H9 (cell line): ENCODE results near the gene SPSB2. TPM values are rescaled to one million over a fixed set of nuclear protein-coding genes. Genes with fewer than 3 reads are reported as not detected.

Experiments used
- DNase-seq: peaks from one replicate; pipeline ENCODE4 v3.0.0-alpha.2; 2017
- H2AFZ ChIP-seq: one replicate; pipeline ENCODE4 v1.6.1; 2013; ENCODE audit warnings: mild to moderate bottlenecking, low read length, control low read depth, moderate library complexity
- H2AK5ac ChIP-seq: 2 replicates; pipeline ENCODE4 v1.6.1; 2013; ENCODE audit warnings: low read length, control low read depth, mixed read lengths; ENCODE audit not compliant: insufficient read length
- H2BK120ac ChIP-seq: one replicate; pipeline ENCODE4 v1.6.1; 2013; ENCODE audit warnings: low read depth, mild to moderate bottlenecking, low read length, control low read depth, inconsistent platforms; ENCODE audit not compliant: poor library complexity, severe bottlenecking
- H2BK12ac ChIP-seq: 2 replicates; pipeline ENCODE4 v1.6.1; 2013; ENCODE audit warnings: low read length, control low read depth, mixed read lengths, low read depth; ENCODE audit not compliant: insufficient read length
- H2BK15ac ChIP-seq: 2 replicates; pipeline ENCODE4 v1.6.1; 2013; ENCODE audit warnings: low read depth, low read length, control low read depth
- H2BK20ac ChIP-seq: one replicate; pipeline ENCODE4 v1.6.1; 2013; ENCODE audit warnings: low read depth, mild to moderate bottlenecking, low read length, control low read depth, inconsistent platforms; ENCODE audit not compliant: poor library complexity, severe bottlenecking
- H2BK5ac ChIP-seq: 2 replicates; pipeline ENCODE4 v1.6.1; 2013; ENCODE audit warnings: low read length, control low read depth, mixed read lengths; ENCODE audit not compliant: insufficient read length
- H3K14ac ChIP-seq: 2 replicates; pipeline ENCODE4 v1.6.1; 2013; ENCODE audit warnings: low read length, control low read depth; ENCODE audit not compliant: insufficient read depth
- H3K18ac ChIP-seq: 2 replicates; pipeline ENCODE4 v1.6.1; 2013; ENCODE audit warnings: low read depth, mild to moderate bottlenecking, mixed read lengths, low read length, control low read depth; ENCODE audit not compliant: insufficient read length
- H3K23ac ChIP-seq: 2 replicates; pipeline ENCODE4 v1.6.1; 2013; ENCODE audit warnings: low read length, control low read depth, mixed read lengths, low read depth; ENCODE audit not compliant: insufficient read length
- H3K23me2 ChIP-seq: 2 replicates; pipeline ENCODE4 v1.6.1; 2013; ENCODE audit warnings: low read depth, mild to moderate bottlenecking, mixed read lengths, low read length, control low read depth; ENCODE audit not compliant: insufficient read length, poor library complexity, severe bottlenecking
- H3K27ac ChIP-seq: 2 replicates; pipeline ENCODE4 v1.5.1; 2013; ENCODE audit warnings: low read length, control low read depth, mixed read lengths, low read depth; ENCODE audit not compliant: insufficient read length
- H3K27me3 ChIP-seq: 2 replicates; pipeline ENCODE4 v1.6.1; 2013; ENCODE audit warnings: low read length, control low read depth, inconsistent platforms; ENCODE audit not compliant: insufficient read depth
- H3K4ac ChIP-seq: 2 replicates; pipeline ENCODE4 v1.6.1; 2013; ENCODE audit warnings: low read depth, mild to moderate bottlenecking, control low read depth, inconsistent platforms, low read length, moderate library complexity
- H3K4me1 ChIP-seq: 2 replicates; pipeline ENCODE4 v1.6.1; 2013; ENCODE audit warnings: low read length, control low read depth, inconsistent platforms; ENCODE audit not compliant: insufficient read depth
- H3K4me2 ChIP-seq: 2 replicates; pipeline ENCODE4 v1.6.1; 2013; ENCODE audit warnings: low read length, control low read depth, mixed read lengths; ENCODE audit not compliant: insufficient read length, insufficient read depth
- H3K56ac ChIP-seq: 2 replicates; pipeline ENCODE4 v1.6.1; 2013; ENCODE audit warnings: low read depth, mild to moderate bottlenecking, mixed read lengths, low read length, control low read depth; ENCODE audit not compliant: insufficient read length
- H3K79me1 ChIP-seq: 2 replicates; pipeline ENCODE4 v1.6.1; 2013; ENCODE audit warnings: low read depth, mild to moderate bottlenecking, moderate library complexity, low read length, control low read depth, inconsistent platforms; ENCODE audit not compliant: insufficient read depth, poor library complexity, severe bottlenecking
- H3K79me2 ChIP-seq: 2 replicates; pipeline ENCODE4 v1.6.1; 2013; ENCODE audit warnings: low read length, control low read depth, inconsistent platforms; ENCODE audit not compliant: insufficient read depth
- H3K9ac ChIP-seq: 2 replicates; pipeline ENCODE4 v1.6.1; 2013; ENCODE audit warnings: low read length, control low read depth, mixed read lengths; ENCODE audit not compliant: insufficient read length; ENCODE audit errors: extremely low read depth
- H3K9me3 ChIP-seq: one replicate; pipeline ENCODE4 v1.6.1; 2013; ENCODE audit warnings: low read depth, low read length, inconsistent platforms; ENCODE audit not compliant: control insufficient read depth
- H3T11ph ChIP-seq: one replicate; pipeline ENCODE4 v1.6.1; 2013; ENCODE audit warnings: mild to moderate bottlenecking, low read length, control low read depth, inconsistent platforms
- H4K20me1 ChIP-seq: one replicate; pipeline ENCODE4 v1.6.1; 2013; ENCODE audit not compliant: control insufficient read depth, insufficient read length, insufficient read depth
- H4K5ac ChIP-seq: 2 replicates; pipeline ENCODE4 v1.6.1; 2013; ENCODE audit warnings: low read depth, mild to moderate bottlenecking, mixed read lengths, low read length, control low read depth; ENCODE audit not compliant: insufficient read length
- H4K8ac ChIP-seq: replicated peaks from 2 replicates; pipeline ENCODE4 v1.6.1; 2013; ENCODE audit warnings: low read length, control low read depth, mixed read lengths, low read depth; ENCODE audit not compliant: insufficient read length
- H4K91ac ChIP-seq: 2 replicates; pipeline ENCODE4 v1.6.1; 2013; ENCODE audit warnings: low read depth, mild to moderate bottlenecking, moderate library complexity, mixed read lengths, low read length, control low read depth; ENCODE audit not compliant: insufficient read length
- H3K27ac Mint-ChIP-seq, 3 experiments: 2 replicates in 2 of 3; 3 replicates in 1 of 3; pipeline ENCODE4 v1.8.0; 2020 to 2021; ENCODE audit warnings: mixed read lengths in 3 of 3, mild to moderate bottlenecking in 1 of 3, moderate library complexity in 1 of 3
- H3K27me3 Mint-ChIP-seq: 2 replicates; pipeline ENCODE4 v1.8.0; 2021; ENCODE audit warnings: low read depth, mild to moderate bottlenecking, moderate library complexity, mixed read lengths
- H3K36me3 Mint-ChIP-seq, 3 experiments: 2 replicates in 2 of 3; 3 replicates in 1 of 3; pipeline ENCODE4 v1.8.0; 2020 to 2021; ENCODE audit warnings: low read depth in 3 of 3, mixed read lengths in 3 of 3; ENCODE audit not compliant: insufficient read depth in 1 of 3
- H3K4me1 Mint-ChIP-seq, 2 experiments: 2 replicates each; pipeline ENCODE4 v1.8.0; 2020; ENCODE audit warnings: mixed read lengths in 2 of 2
- H3K4me3 Mint-ChIP-seq, 2 experiments: 2 replicates in 1 of 2; 3 replicates in 1 of 2; pipeline ENCODE4 v1.8.0; 2020 to 2021; ENCODE audit warnings: mild to moderate bottlenecking in 2 of 2, mixed read lengths in 2 of 2, moderate library complexity in 1 of 2
- H3K9me3 Mint-ChIP-seq, 2 experiments: 2 replicates in 1 of 2; 3 replicates in 1 of 2; pipeline ENCODE4 v1.8.0; 2020; ENCODE audit warnings: mild to moderate bottlenecking in 2 of 2, mixed read lengths in 2 of 2, moderate library complexity in 1 of 2
- CTCF ChIP-seq: fragments of 200-600 bp; sonication (generic); conservative IDR thresholded peaks from 3 replicates; pipeline ENCODE4 v1.8.0; 2021; ENCODE audit warnings: antibody characterized with exemption, mild to moderate bottlenecking
- WGBS: extraction: QIAGEN DNeasy Blood & Tissue Kit; methylation state at CpG from one replicate; pipeline ENCODE4 v1.1.7; 2013; ENCODE audit warnings: missing lambda C conversion rate, low lambda C conversion rate, mixed read lengths; ENCODE audit not compliant: insufficient read length; ENCODE audit errors: extremely low coverage; 5-methylcytosine and 5-hydroxymethylcytosine counted together
- total RNA-seq: library from RNA; stranded (reverse); gene quantifications from 2 replicates; pipeline ENCODE4 v1.2.1, GENCODE V29; 2021

SPSB2 gene
- total RNA-seq, 1 experiment from 2014 or later: 13.7 TPM

- no peak overlapping the region for H2AFZ ChIP-seq
- peak overlapping the region; percentile 94 to 98 for H3K4me3 Mint-ChIP-seq
- peak overlapping the region; percentile 46 for H3K9ac ChIP-seq
- H2BK5ac ChIP-seq: no peak overlapping the region
- H2BK20ac ChIP-seq: no peak overlapping the region
- no peak overlapping the region for H4K91ac ChIP-seq
- no peak overlapping the region for H3K23ac ChIP-seq
- peaks cover 24 to 26% of the 10 kb centered on the region in 2 experiments for H3K4me1 Mint-ChIP-seq
- no peak overlapping the region for H2BK120ac ChIP-seq
- no peak overlapping the region for H3K4ac ChIP-seq
- no peak overlapping the region for H3K14ac ChIP-seq
- no peak overlapping the region for H4K8ac ChIP-seq
- H3K79me2 ChIP-seq: peaks cover 5% of the 10 kb centered on the region; the same call in 1 of the 2 replicates
- H3K79me1 ChIP-seq: no peaks in the 10 kb centered on the region
- H3K4me2 ChIP-seq: peak overlapping the region; percentile 78
- peaks cover 2% of the 10 kb centered on the region for H4K20me1 ChIP-seq
- no peaks in the 10 kb centered on the region for H3K27me3 ChIP-seq
- no peak for TF ChIP-seq CTCF
- no peak overlapping the region for H2AK5ac ChIP-seq
- no peak overlapping the region for H2BK15ac ChIP-seq
- peaks cover 22 to 62% (median 57%) of the 10 kb centered on the region in 3 experiments; a peak in 6 of 7 replicates for H3K36me3 Mint-ChIP-seq
- H4K5ac ChIP-seq: no peak overlapping the region
- no peak for DNase-seq
- peaks cover 16% of the 10 kb centered on the region for H3K23me2 ChIP-seq
- no CpG with 5 or more reads among the region's 10 CpGs for whole genome bisulfite sequencing
- no peak overlapping the region for H3K27ac ChIP-seq
- no peak overlapping the region for H3K18ac ChIP-seq
- H3K27me3 Mint-ChIP-seq: no peaks in the 10 kb centered on the region
- no peaks in the 10 kb centered on the region; the same call in 1 of the 2 replicates for H3K4me1 ChIP-seq
- H3K56ac ChIP-seq: no peak overlapping the region
- no peaks in the 10 kb centered on the region; a peak in 1 of 5 replicates for H3K9me3 Mint-ChIP-seq
- H3K27ac Mint-ChIP-seq: peak overlapping the region in 1 of 3 experiments; percentile 17; a peak in 1 of 7 replicates
- no peak overlapping the region for H2BK12ac ChIP-seq
- no peaks in the 10 kb centered on the region for H3K9me3 ChIP-seq
- H3T11ph ChIP-seq: no peak overlapping the region
Measured at GRCh38 chr12:6849976-6850560, 23.0 kb downstream of the SPSB2 start.
